ENCODE measurements around the gene CARD10. TPM values are rescaled to one million over a fixed set of nuclear protein-coding genes. Genes with fewer than 3 reads are reported as not detected.

The CARD10 gene
- total RNA-seq, 1 donor: 3.0 TPM

GRCh38 chr22:37565830-37566229 is 46.6 kb upstream of the CARD10 start:
- no peak overlapping the region for H3K4me3 ChIP-seq (ENCODE audit: low read depth, low read length)
- no peak for TF ChIP-seq CTCF (IDR thresholded peaks at IDR 0.05; ENCODE audit: insufficient read depth, low read depth, low read length)
- no peak for DNase-seq (ENCODE audit: low read depth)

- peak overlapping the region; percentile 21 for H3K4me3 ChIP-seq (ENCODE audit: low read depth, low read length)
- no peak for TF ChIP-seq CTCF (IDR thresholded peaks at IDR 0.05; ENCODE audit: insufficient read depth, low read depth, low read length)
- DNase-seq (ENCODE audit: low read depth): peak; percentile 74
Observed at GRCh38 chr22:37564111-37564711, 45.0 kb upstream of the CARD10 start.

- peak overlapping the region; percentile 21 for H3K4me3 ChIP-seq (ENCODE audit: low read depth, low read length)
- peak; percentile 91 for DNase-seq (ENCODE audit: low read depth)
- no peak for TF ChIP-seq CTCF (IDR thresholded peaks at IDR 0.05; ENCODE audit: insufficient read depth, low read depth, low read length)
Observed at GRCh38 chr22:37563153-37564081, 44.2 kb upstream of the CARD10 start.

GRCh38 chr22:37562049-37562875 is 43.0 kb upstream of the CARD10 start:
- TF ChIP-seq CTCF (IDR thresholded peaks at IDR 0.05; ENCODE audit: insufficient read depth, low read depth, low read length): no peak
- DNase-seq (ENCODE audit: low read depth): no peak
- H3K4me3 ChIP-seq (ENCODE audit: low read depth, low read length): peak overlapping the region; percentile 88

GRCh38 chr22:37561212-37562048 is 42.2 kb upstream of the CARD10 start:
- TF ChIP-seq CTCF (IDR thresholded peaks at IDR 0.05; ENCODE audit: insufficient read depth, low read depth, low read length): peak; percentile 82
- peak; percentile 91 for DNase-seq (ENCODE audit: low read depth)

More at GRCh38 chr22:37561212-37562048, 42.2 kb upstream of the CARD10 start:
- peak overlapping the region; percentile 88 for H3K4me3 ChIP-seq (ENCODE audit: low read depth, low read length)

All from fibroblast of villous mesenchyme (primary cell).